ENCODE data around the gene GRAP. TPM values are rescaled to one million over a fixed set of nuclear protein-coding genes. Genes with fewer than 3 reads are reported as not detected.

Gene GRAP
- total RNA-seq, 2 experiments from 2014 or later: 11.9 to 12.2 TPM

GRCh38 chr17:18994631-18995030, 52.1 kb downstream of the GRAP start:
- Mint-ChIP-seq H3K27me3 (no peaks in the 10 kb centered on the region), H3K4me1 (ENCODE audit: low read depth) (peaks cover 26% of the 10 kb centered on the region), H3K27ac (no peak overlapping the region), H3K9me3 (peaks cover 9% of the 10 kb centered on the region), H3K36me3 (ENCODE audit: low read depth) (peaks cover 21% of the 10 kb centered on the region), H3K4me3 (no peak overlapping the region)
- ChIA-PET CTCF (interaction anchor here (4.3 kb wide), 1 partner anchor 34 kb away, joined by 15 read pairs; no protein-coding TSS in a partner anchor), POLR2A (interaction anchor here (2.2 kb wide), 1 partner anchor 10 kb away, joined by 6 read pairs; the partner anchor contains the start of gene FAM83G)
- ATAC-seq (no peak), DNase-seq (no peak)
- no peak for TF ChIP-seq CTCF (IDR thresholded peaks at IDR 0.05)
- intact Hi-C loops (cut with micrococcal nuclease): no loop called here

DNA sequence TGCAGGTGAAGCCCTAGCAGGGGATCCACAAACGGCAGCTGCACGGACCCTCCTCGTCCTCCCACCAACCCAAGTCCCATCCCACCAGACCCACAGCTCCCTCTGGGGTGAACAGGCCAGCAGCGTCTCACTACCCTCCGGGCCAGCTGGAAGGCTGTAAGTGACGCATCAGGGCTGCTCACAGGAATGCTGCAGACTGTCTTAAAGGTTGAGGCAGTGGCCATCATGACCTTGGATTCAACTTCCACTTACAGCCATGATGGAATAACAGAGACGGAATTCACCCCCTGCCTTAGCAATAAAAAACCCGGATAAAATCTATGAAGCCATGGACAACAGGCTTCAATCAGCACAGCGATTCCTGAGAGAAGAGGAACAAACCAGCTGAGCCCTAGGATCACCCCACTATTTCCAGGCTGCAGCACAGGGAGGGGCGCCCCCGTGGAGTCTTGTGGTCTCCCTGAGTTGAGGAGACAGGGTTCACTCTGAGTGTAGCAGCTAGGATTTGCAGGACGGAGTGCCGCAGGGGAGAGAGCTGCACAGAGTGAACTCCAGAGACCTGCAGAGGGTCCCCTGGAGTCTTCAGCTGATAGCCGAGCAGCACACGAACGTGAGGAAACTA, 52.7 kb downstream of the GRAP start:
- Mint-ChIP-seq H3K27ac (no peak overlapping the region), H3K4me1 (ENCODE audit: low read depth) (peaks cover 26% of the 10 kb centered on the region), H3K4me3 (no peak overlapping the region), H3K9me3 (peaks cover 9% of the 10 kb centered on the region), H3K36me3 (ENCODE audit: low read depth) (peaks cover 21% of the 10 kb centered on the region), H3K27me3 (no peaks in the 10 kb centered on the region)
- no peak for TF ChIP-seq CTCF (IDR thresholded peaks at IDR 0.05)
- intact Hi-C loops (cut with micrococcal nuclease): no loop called here
- CTCF ChIA-PET: interaction anchor here (0.8 to 4.3 kb wide), 2 partner anchors 9 to 33 kb away, joined by 3 to 15 read pairs; no protein-coding TSS in a partner anchor
- POLR2A ChIA-PET: interaction anchor here (2.2 kb wide), 1 partner anchor 10 kb away, joined by 6 read pairs; the partner anchor contains the start of gene FAM83G
- ATAC-seq: no peak
- DNase-seq: no peak

DNA sequence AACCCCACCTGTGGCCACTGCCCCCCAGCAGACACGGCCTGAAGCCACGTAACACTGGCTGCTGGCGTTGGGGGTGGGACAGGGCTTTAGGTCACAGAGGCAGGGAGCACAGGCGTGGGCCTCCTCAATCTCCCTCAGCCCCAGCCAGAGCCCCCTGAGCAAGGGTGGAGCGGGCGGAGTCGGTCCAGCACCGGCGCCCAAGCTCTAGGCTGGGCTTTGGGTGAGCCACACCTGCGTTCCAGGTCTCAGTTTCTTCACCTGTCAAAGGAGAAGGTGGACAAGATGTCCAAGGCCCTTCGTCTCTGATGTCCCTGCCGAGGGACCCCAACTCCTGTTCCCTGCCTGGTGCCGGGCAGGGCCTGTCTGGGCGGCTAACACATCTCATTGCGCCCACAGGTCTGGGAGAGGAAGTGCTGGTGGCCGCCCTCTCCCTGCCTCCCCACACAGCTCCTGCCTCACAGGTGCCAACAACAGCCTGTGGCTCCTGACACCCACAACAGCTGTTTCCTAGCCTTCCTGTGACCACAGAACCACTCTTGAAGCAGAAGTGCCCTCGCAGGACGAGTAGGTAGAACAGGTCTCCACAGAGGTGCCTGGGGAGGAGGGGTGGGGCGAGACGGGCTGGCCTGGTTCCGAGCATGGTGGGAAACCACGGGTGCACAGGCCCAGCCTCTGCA, 54.2 kb downstream of the GRAP start:
- H3K9me3 Mint-ChIP-seq: peaks cover 9% of the 10 kb centered on the region
- H3K27me3 Mint-ChIP-seq: no peaks in the 10 kb centered on the region
- peaks cover 24% of the 10 kb centered on the region for H3K36me3 Mint-ChIP-seq (ENCODE audit: low read depth)
- DNase-seq: peak; percentile 60
- TF ChIP-seq CTCF (IDR thresholded peaks at IDR 0.05): no peak
- peak; percentile 70 for ATAC-seq
- no peak overlapping the region for H3K4me3 Mint-ChIP-seq
- ChIA-PET POLR2A (interaction anchor here (1.5 kb wide), 1 partner anchor 9 kb away, joined by 3 read pairs; no protein-coding TSS in a partner anchor), CTCF (interaction anchor here (4.3 kb wide), 1 partner anchor 32 kb away, joined by 15 read pairs; no protein-coding TSS in a partner anchor)
- H3K27ac Mint-ChIP-seq: no peak overlapping the region
- H3K4me1 Mint-ChIP-seq (ENCODE audit: low read depth): peaks cover 32% of the 10 kb centered on the region
- intact Hi-C loops (cut with micrococcal nuclease): no loop called here

GRCh38 chr17:18991531-18992315, 55.0 kb downstream of the GRAP start:
- ATAC-seq: no peak
- no peak for DNase-seq
- intact Hi-C loops (cut with micrococcal nuclease): no loop called here
- H3K27me3 Mint-ChIP-seq: no peaks in the 10 kb centered on the region
- H3K4me3 Mint-ChIP-seq: no peak overlapping the region
- H3K36me3 Mint-ChIP-seq (ENCODE audit: low read depth): peaks cover 22% of the 10 kb centered on the region
- TF ChIP-seq CTCF (IDR thresholded peaks at IDR 0.05): no peak
- ChIA-PET CTCF (interaction anchor here (4.3 kb wide), 1 partner anchor 31 kb away, joined by 15 read pairs; no protein-coding TSS in a partner anchor), POLR2A (interaction anchor here (1.5 kb wide), 1 partner anchor 9 kb away, joined by 3 read pairs; no protein-coding TSS in a partner anchor)
- peaks cover 9% of the 10 kb centered on the region for H3K9me3 Mint-ChIP-seq
- H3K27ac Mint-ChIP-seq: no peak overlapping the region
- peaks cover 41% of the 10 kb centered on the region for H3K4me1 Mint-ChIP-seq (ENCODE audit: low read depth)

All from activated CD8-positive, alpha-beta T cell treated with anti-CD3 and anti-CD28 coated beads for 36 hours (primary cell).